Neuronal stem cell (in vitro differentiated cells): ENCODE measurements around the gene SLC2A1.
A peak's percentile ranks its signal among the peaks of the same experiment; 100 is the strongest.

Source experiments
- DNase-seq: peaks from one replicate; pipeline ENCODE4 v3.0.0-alpha.2; 2013; ENCODE audit warnings: low spot score
- H2AFZ ChIP-seq: one replicate; pipeline ENCODE4 v1.6.1; 2013; ENCODE audit warnings: mild to moderate bottlenecking, low read length, inconsistent platforms
- H2AK5ac ChIP-seq: 2 replicates; pipeline ENCODE4 v1.6.1; 2013; ENCODE audit warnings: low read depth, mild to moderate bottlenecking, inconsistent platforms, low read length, moderate library complexity, mixed read lengths
- H2BK120ac ChIP-seq: 2 replicates; pipeline ENCODE4 v1.6.1; 2013; ENCODE audit warnings: low read depth, mild to moderate bottlenecking, inconsistent platforms, low read length, moderate library complexity, mixed read lengths
- H2BK12ac ChIP-seq: one replicate; pipeline ENCODE4 v1.6.1; 2013; ENCODE audit warnings: low read length, inconsistent platforms
- H2BK15ac ChIP-seq: 2 replicates; pipeline ENCODE4 v1.6.1; 2013; ENCODE audit warnings: mild to moderate bottlenecking, low read length, inconsistent platforms, mixed read lengths
- H2BK5ac ChIP-seq: one replicate; pipeline ENCODE4 v1.6.1; 2013; ENCODE audit warnings: inconsistent platforms, mild to moderate bottlenecking, low read length, moderate library complexity
- H3K14ac ChIP-seq: one replicate; pipeline ENCODE4 v1.6.1; 2013; ENCODE audit warnings: low read length, inconsistent platforms
- H3K18ac ChIP-seq: 2 replicates; pipeline ENCODE4 v1.6.1; 2013; ENCODE audit warnings: low read length, inconsistent platforms
- H3K23ac ChIP-seq: 2 replicates; pipeline ENCODE4 v1.6.1; 2013; ENCODE audit warnings: low read depth, mild to moderate bottlenecking, mixed read lengths, low read length, inconsistent platforms; ENCODE audit not compliant: poor library complexity
- H3K27ac ChIP-seq: replicated peaks from 3 replicates; pipeline ENCODE4 v1.5.1; 2013; ENCODE audit warnings: low read length, inconsistent platforms
- H3K27me3 ChIP-seq, 3 experiments: 2 replicates each; pipeline ENCODE4 v1.6.1; 2013; ENCODE audit warnings: low read length in 3 of 3, mild to moderate bottlenecking in 2 of 3, inconsistent platforms in 1 of 3, low read depth in 1 of 3, mixed read lengths in 1 of 3, moderate library complexity in 1 of 3; ENCODE audit not compliant: control insufficient read depth in 3 of 3, insufficient read depth in 3 of 3
- H3K36me3 ChIP-seq, 2 donors: replicated peaks in 1 of 2; 2 replicates each; pipeline ENCODE4 v1.6.1; 2013; ENCODE audit warnings: low read length in 2 of 2; ENCODE audit not compliant: control insufficient read depth in 2 of 2, insufficient read depth in 2 of 2
- H3K4ac ChIP-seq: 2 replicates; pipeline ENCODE4 v1.6.1; 2013; ENCODE audit warnings: inconsistent platforms, mild to moderate bottlenecking, low read length, moderate library complexity
- H3K4me1 ChIP-seq, 2 donors: 1 replicate in 1 of 2; 2 replicates in 1 of 2; pipeline ENCODE4 v1.6.1; 2013; ENCODE audit warnings: low read length in 2 of 2, low read depth in 1 of 2; ENCODE audit not compliant: control insufficient read depth in 2 of 2, insufficient read depth in 1 of 2
- H3K4me2 ChIP-seq: one replicate; pipeline ENCODE4 v1.6.1; 2013; ENCODE audit warnings: mild to moderate bottlenecking, low read length, inconsistent platforms; ENCODE audit not compliant: insufficient read depth, poor library complexity, severe bottlenecking
- H3K4me3 ChIP-seq, 2 donors: 2 replicates each; pipeline ENCODE4 v1.5.1; 2013; ENCODE audit warnings: low read length in 2 of 2, mild to moderate bottlenecking in 2 of 2, inconsistent platforms in 1 of 2, moderate library complexity in 1 of 2
- H3K79me1 ChIP-seq: one replicate; pipeline ENCODE4 v1.6.1; 2013; ENCODE audit warnings: low read depth, mild to moderate bottlenecking, inconsistent platforms, low read length, moderate library complexity
- H3K9ac ChIP-seq: one replicate; pipeline ENCODE4 v1.6.1; 2013; ENCODE audit warnings: mild to moderate bottlenecking, low read depth, low read length, inconsistent platforms; ENCODE audit not compliant: poor library complexity
- H3K9me3 ChIP-seq, 2 donors: replicated peaks in 1 of 2; 2 replicates each; pipeline versions ENCODE3 to v1.6.1; 2013; ENCODE audit warnings: low read length in 2 of 2, mild to moderate bottlenecking in 2 of 2, inconsistent platforms in 1 of 2, low read depth in 1 of 2, mixed read lengths in 1 of 2, moderate library complexity in 1 of 2; ENCODE audit not compliant: control insufficient read depth in 2 of 2, insufficient read depth in 1 of 2
- H4K8ac ChIP-seq: one replicate; pipeline ENCODE4 v1.6.1; 2013; ENCODE audit warnings: low read depth, mild to moderate bottlenecking, inconsistent platforms, low read length, moderate library complexity
- H4K91ac ChIP-seq: one replicate; pipeline ENCODE4 v1.6.1; 2013; ENCODE audit warnings: low read length, low read depth, mild to moderate bottlenecking, inconsistent platforms; ENCODE audit not compliant: poor library complexity
- WGBS, 2 donors: extraction: QIAGEN DNeasy Blood & Tissue Kit; methylation state at CpG; one replicate each; pipeline ENCODE4 v1.1.7; 2013; ENCODE audit warnings: missing lambda C conversion rate in 2 of 2, mixed read lengths in 1 of 2; ENCODE audit not compliant: insufficient read length in 2 of 2, insufficient replicate concordance in 1 of 2; ENCODE audit errors: extremely low coverage in 2 of 2; 5-methylcytosine and 5-hydroxymethylcytosine counted together

SLC2A1 gene

DNA sequence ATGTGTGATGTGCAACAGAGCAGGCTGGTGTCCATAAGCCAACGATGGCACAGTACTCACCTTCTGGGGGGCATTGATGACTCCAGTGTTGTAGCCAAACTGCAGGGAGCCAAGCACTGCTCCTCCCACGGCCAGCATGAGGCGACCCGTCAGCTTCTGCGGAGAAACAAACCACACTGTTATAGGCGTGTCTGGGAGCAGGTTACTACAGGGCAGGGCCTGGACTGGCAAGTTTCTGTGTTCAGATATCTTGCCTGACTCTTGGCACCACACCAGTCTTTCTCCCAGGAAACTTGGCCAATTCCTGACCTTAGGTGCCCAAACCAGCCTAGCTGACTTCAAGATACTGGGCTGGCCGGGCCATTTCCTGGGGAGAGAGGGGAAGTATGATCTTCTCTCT, 15.5 kb downstream of the SLC2A1 start:
- peaks cover 9% of the 10 kb centered on the region for H3K79me1 ChIP-seq
- no peak overlapping the region for H2AK5ac ChIP-seq
- H3K27me3 ChIP-seq, result no peaks in the 10 kb centered on the region
- WGBS, 2 donors, result no CpG with 5 or more reads among the region's 7 CpGs
- no peak overlapping the region for H2BK12ac ChIP-seq
- no peak overlapping the region for H3K4ac ChIP-seq
- no peak overlapping the region for H2BK15ac ChIP-seq
- no peak overlapping the region for H2BK5ac ChIP-seq
- H3K4me1 ChIP-seq, result peaks cover 22 to 53% of the 10 kb centered on the region in 2 donors
- no peak overlapping the region for H2AFZ ChIP-seq
- H3K9ac ChIP-seq, result no peak overlapping the region
- no peak overlapping the region for H3K4me3 ChIP-seq
- no peak overlapping the region for H3K14ac ChIP-seq
- H3K36me3 ChIP-seq, result peaks cover 76 to 100% of the 10 kb centered on the region in 2 donors
- no peak overlapping the region for H4K91ac ChIP-seq
- peaks cover 0 to 2% of the 10 kb centered on the region in 2 donors for H3K9me3 ChIP-seq
- H3K27ac ChIP-seq, result no peak overlapping the region
- H3K23ac ChIP-seq, result no peak overlapping the region
- no peak overlapping the region for H3K4me2 ChIP-seq
- no peak overlapping the region for H2BK120ac ChIP-seq
- H4K8ac ChIP-seq, result no peak overlapping the region
- no peak overlapping the region for H3K18ac ChIP-seq
- DNase-seq, result no peak

DNA sequence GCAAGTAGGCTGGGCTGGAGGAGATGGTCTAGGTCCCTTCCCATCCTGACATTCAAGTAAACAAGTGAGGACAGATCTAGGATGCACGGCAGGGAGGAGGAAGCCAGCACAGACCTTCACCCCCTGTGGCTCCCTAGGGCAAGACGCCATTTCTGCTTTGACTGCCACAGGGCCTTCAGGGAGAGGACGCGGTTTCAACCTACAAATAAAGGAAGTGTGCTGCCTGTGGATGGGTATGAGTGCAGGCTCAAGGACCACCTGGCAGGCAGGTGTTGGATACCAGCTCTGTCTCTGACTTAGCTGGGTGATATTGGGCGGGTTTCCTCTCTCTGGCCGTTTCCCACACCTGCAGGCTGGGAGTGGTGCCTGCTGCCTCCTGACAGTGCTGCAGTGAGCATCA, 16.2 kb downstream of the SLC2A1 start:
- DNase-seq, result no peak
- no CpG with 5 or more reads among the region's 6 CpGs for WGBS, 2 donors

DNA sequence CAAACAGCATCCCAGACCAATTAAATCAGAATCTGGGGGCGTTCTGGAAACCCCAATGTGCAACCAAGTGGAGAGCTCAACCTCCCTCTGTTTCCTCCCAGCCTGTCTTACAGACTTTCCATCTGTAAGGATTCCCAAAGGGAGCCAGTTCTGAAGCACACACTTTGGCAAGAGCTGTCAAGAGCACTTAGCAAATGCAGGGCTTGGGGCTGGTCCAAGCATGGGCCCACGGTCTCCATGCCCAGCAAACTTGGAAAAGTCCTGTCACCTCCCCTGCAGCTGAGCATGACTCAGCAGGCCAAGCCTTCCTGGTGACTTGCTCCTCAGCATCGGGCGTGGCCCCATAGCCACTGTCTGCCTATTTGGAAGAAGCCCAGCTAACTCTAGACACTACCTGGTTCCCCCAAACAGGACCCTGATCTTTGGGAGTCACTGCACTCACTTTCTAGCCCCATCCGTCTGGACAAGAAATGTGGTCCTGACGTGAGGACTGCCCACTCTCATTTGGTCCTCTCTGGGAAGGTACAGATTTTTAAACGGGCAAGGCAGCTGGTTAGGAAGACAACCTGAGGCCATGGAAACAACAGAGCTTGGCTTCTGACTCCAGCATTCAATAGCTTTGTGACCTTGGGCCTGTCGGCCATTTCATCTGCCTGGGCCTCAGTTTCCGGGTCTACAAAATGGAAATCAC, 16.9 kb downstream of the SLC2A1 start:
- Histone ChIP-seq H3K36me3 (peaks cover 82 to 100% of the 10 kb centered on the region in 2 donors), H2BK12ac (no peak overlapping the region), H3K27me3 (no peaks in the 10 kb centered on the region), H2AFZ (no peak overlapping the region), H3K4me3 (no peak overlapping the region), H2BK5ac (peak overlapping the region; percentile 56), H2BK120ac (no peak overlapping the region), H3K14ac (no peak overlapping the region), H3K4me2 (no peak overlapping the region), H3K9me3 (peaks cover 0 to 2% of the 10 kb centered on the region in 2 donors), H3K23ac (no peak overlapping the region), H3K79me1 (peaks cover 12% of the 10 kb centered on the region), H3K4ac (no peak overlapping the region), H3K9ac (no peak overlapping the region), H3K18ac (no peak overlapping the region), H2BK15ac (no peak overlapping the region), H3K4me1 (peaks cover 19 to 56% of the 10 kb centered on the region in 2 donors), H2AK5ac (no peak overlapping the region), H3K27ac (peak overlapping the region; percentile 9), H4K91ac (no peak overlapping the region), H4K8ac (no peak overlapping the region)
- DNase-seq, result no peak
- WGBS, 2 donors, result no CpG with 5 or more reads among the region's 9 CpGs

More for the DNA sequence above, 16.2 kb downstream of the SLC2A1 start:
- peak overlapping the region; percentile 4 for H4K91ac ChIP-seq
- H3K27me3 ChIP-seq, result no peaks in the 10 kb centered on the region
- H3K4me3 ChIP-seq, result no peak overlapping the region
- H3K9ac ChIP-seq, result peak overlapping the region; percentile 4
- peaks cover 78 to 100% of the 10 kb centered on the region in 2 donors for H3K36me3 ChIP-seq
- H3K18ac ChIP-seq, result peak overlapping the region; percentile 17
- peaks cover 22 to 51% of the 10 kb centered on the region in 2 donors for H3K4me1 ChIP-seq
- H3K4me2 ChIP-seq, result no peak overlapping the region
- peaks cover 9% of the 10 kb centered on the region for H3K79me1 ChIP-seq
- no peak overlapping the region for H2BK5ac ChIP-seq
- no peak overlapping the region for H3K23ac ChIP-seq
- peak overlapping the region; percentile 20 for H3K27ac ChIP-seq
- H2BK15ac ChIP-seq, result no peak overlapping the region
- H4K8ac ChIP-seq, result no peak overlapping the region
- no peak overlapping the region for H2AFZ ChIP-seq
- no peak overlapping the region for H2AK5ac ChIP-seq
- no peak overlapping the region for H2BK12ac ChIP-seq
- peaks cover 0 to 2% of the 10 kb centered on the region in 2 donors for H3K9me3 ChIP-seq
- H3K4ac ChIP-seq, result no peak overlapping the region
- no peak overlapping the region for H3K14ac ChIP-seq
- H2BK120ac ChIP-seq, result no peak overlapping the region

DNA sequence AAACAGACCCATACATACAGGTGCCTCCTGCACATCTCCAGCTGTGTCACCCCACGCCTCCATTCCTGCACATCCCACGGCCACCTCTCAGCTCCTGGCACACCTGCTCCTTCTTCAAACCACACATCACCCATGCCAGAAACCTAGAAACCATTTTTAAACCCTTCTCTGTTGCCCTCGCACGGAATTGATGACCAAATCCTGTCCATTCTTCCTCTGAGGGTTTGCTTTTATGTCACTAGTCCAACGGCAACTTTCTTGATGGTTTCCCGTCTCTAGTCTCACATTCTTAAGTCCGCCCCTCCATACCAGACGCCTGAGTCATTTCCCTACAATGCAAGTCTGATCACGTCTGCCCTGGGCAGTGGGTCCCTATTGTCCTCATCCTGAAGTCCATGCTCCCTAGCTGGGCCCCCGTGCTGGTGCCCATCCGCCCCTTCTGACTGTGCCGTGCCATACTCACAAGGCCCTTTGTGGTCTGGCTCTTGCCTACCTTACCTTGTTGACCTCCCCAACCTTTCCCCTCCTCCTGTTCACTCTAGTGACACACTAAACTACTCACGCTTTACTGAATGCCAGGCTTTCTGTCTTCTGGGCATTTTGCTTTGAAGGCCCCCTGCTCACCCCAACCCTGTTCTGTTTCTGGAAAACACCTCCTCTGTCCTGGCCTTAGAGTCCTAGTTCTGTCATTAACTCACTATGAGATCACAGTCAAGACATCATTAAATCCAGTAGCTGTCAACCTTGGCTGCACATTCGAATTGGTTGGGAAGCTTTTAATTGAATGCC, 17.6 kb downstream of the SLC2A1 start:
- no peak overlapping the region for H4K91ac ChIP-seq

More for the DNA sequence above, 17.6 kb downstream of the SLC2A1 start:
- DNase-seq, result no peak
- no peak overlapping the region for H3K4me2 ChIP-seq
- no peak overlapping the region for H3K9ac ChIP-seq
- H3K23ac ChIP-seq, result no peak overlapping the region
- peaks cover 11 to 56% of the 10 kb centered on the region in 2 donors for H3K4me1 ChIP-seq
- H3K79me1 ChIP-seq, result peaks cover 13% of the 10 kb centered on the region
- no CpG with 5 or more reads among the region's 14 CpGs for WGBS, 2 donors
- H3K27ac ChIP-seq, result peak overlapping the region; percentile 14
- no peak overlapping the region for H2AK5ac ChIP-seq
- H3K18ac ChIP-seq, result no peak overlapping the region
- no peak overlapping the region for H2BK15ac ChIP-seq
- peaks cover 0 to 2% of the 10 kb centered on the region in 2 donors for H3K9me3 ChIP-seq
- H2BK12ac ChIP-seq, result no peak overlapping the region
- H3K27me3 ChIP-seq, result no peaks in the 10 kb centered on the region
- no peak overlapping the region for H2AFZ ChIP-seq
- no peak overlapping the region for H3K14ac ChIP-seq
- H2BK120ac ChIP-seq, result no peak overlapping the region
- no peak overlapping the region for H3K4me3 ChIP-seq
- no peak overlapping the region for H3K4ac ChIP-seq
- H3K36me3 ChIP-seq, result peaks cover 83 to 100% of the 10 kb centered on the region in 2 donors
- H4K8ac ChIP-seq, result no peak overlapping the region
- H2BK5ac ChIP-seq, result peak overlapping the region; percentile 56
